ENCODE results near the gene RYR1. TPM values are rescaled to one million over a fixed set of nuclear protein-coding genes. Genes with fewer than 3 reads are reported as not detected.

RYR1 gene
- polyA plus RNA-seq, 1 of the 3 experiments (the other 2 are of a cell fraction) = under 0.01 TPM

GRCh38 chr19:38537071-38537936 is 103.8 kb downstream of the RYR1 start:
- TF ChIP-seq MAX (IDR thresholded peaks at IDR 0.05; ENCODE audit: low read depth) = no peak
- no peak for TF ChIP-seq TEAD4 (IDR thresholded peaks at IDR 0.05; ENCODE audit: borderline replicate concordance, insufficient read depth)
- TF ChIP-seq GATA2 (CRISPR knock-in tag; IDR thresholded peaks at IDR 0.05) = no peak
- no peak for TF ChIP-seq MXI1 (IDR thresholded peaks at IDR 0.05; ENCODE audit: low read depth, low read length)
- no peak for TF ChIP-seq CHD2 (IDR thresholded peaks at IDR 0.05; ENCODE audit: low read length, partially characterized antibody)
- TF ChIP-seq FOXM1 (IDR thresholded peaks at IDR 0.05; ENCODE audit: low read depth) = no peak
- TF ChIP-seq FOSL2 (IDR thresholded peaks at IDR 0.05; ENCODE audit: borderline replicate concordance, low read depth) = no peak
- TF ChIP-seq USF2 (IDR thresholded peaks at IDR 0.05; ENCODE audit: borderline replicate concordance, low read depth, low read length) = no peak
- Histone ChIP-seq H2AFZ (ENCODE audit: low read depth) (no peak overlapping the region), H3K27me3 (ENCODE audit: insufficient read depth) (no peaks in the 10 kb centered on the region; the same call in 1 of the 2 replicates), H3K36me3 (replicated peaks in 1 of 2; ENCODE audit: control insufficient read depth in 1 of 2, insufficient read depth in 2 of 2, low read length in 1 of 2) (no peaks in the 10 kb centered on the region), H3K4me3 (ENCODE audit: low read depth in 2 of 2, low read length in 1 of 2) (no peak overlapping the region), H3K79me2 (ENCODE audit: insufficient read depth) (no peaks in the 10 kb centered on the region), H3K9me2 (no peaks in the 10 kb centered on the region), H4K20me1 (ENCODE audit: insufficient read depth) (no peaks in the 10 kb centered on the region), H3K4me1 (ENCODE audit: control insufficient read depth in 1 of 2, insufficient read depth in 2 of 2, low read depth in 1 of 2, low read length in 1 of 2) (no peaks in the 10 kb centered on the region), H3K9ac (no peak overlapping the region), H3K27ac (ENCODE audit: low read depth in 2 of 2, low read length in 1 of 2) (no peak overlapping the region), H3F3A (replicated peaks; ENCODE audit: insufficient read depth) (no peaks in the 10 kb centered on the region), H3K4me2 (no peak overlapping the region), H3K9me3 (no peaks in the 10 kb centered on the region; the same call in 1 of the 2 replicates)
- 70% methylated on average over 21 of the region's 23 CpGs for WGBS (ENCODE audit: low lambda C conversion rate)
- no peak for DNase-seq
- ChIA-PET CTCF (interaction anchor here (0.8 kb wide), 1 partner anchor 22 kb away, joined by 3 read pairs; no protein-coding TSS in a partner anchor), POLR2A (no interaction called here)

- Histone ChIP-seq H4K20me1 (ENCODE audit: insufficient read depth) (no peaks in the 10 kb centered on the region), H3F3A (replicated peaks; ENCODE audit: insufficient read depth) (no peaks in the 10 kb centered on the region), H3K4me1 (ENCODE audit: control insufficient read depth in 1 of 2, insufficient read depth in 2 of 2, low read depth in 1 of 2, low read length in 1 of 2) (peaks cover 0 to 3% of the 10 kb centered on the region in 2 experiments; a peak in 1 of 4 replicates), H3K9me2 (no peaks in the 10 kb centered on the region), H3K27me3 (ENCODE audit: insufficient read depth) (no peaks in the 10 kb centered on the region; the same call in 1 of the 2 replicates), H3K9me3 (no peaks in the 10 kb centered on the region; the same call in 1 of the 2 replicates), H3K9ac (no peak overlapping the region), H3K36me3 (replicated peaks in 1 of 2; ENCODE audit: control insufficient read depth in 1 of 2, insufficient read depth in 2 of 2, low read length in 1 of 2) (no peaks in the 10 kb centered on the region), H3K27ac (ENCODE audit: low read depth in 2 of 2, low read length in 1 of 2) (no peak overlapping the region), H3K4me2 (no peak overlapping the region), H3K79me2 (ENCODE audit: insufficient read depth) (no peaks in the 10 kb centered on the region), H2AFZ (ENCODE audit: low read depth) (no peak overlapping the region), H3K4me3 (ENCODE audit: low read depth in 2 of 2, low read length in 1 of 2) (no peak overlapping the region)
- DNase-seq = no peak
- POLR2A ChIA-PET = no interaction called here
- 35% methylated on average over 3 of the region's 3 CpGs for WGBS (ENCODE audit: low lambda C conversion rate)
- CTCF ChIA-PET = no interaction called here
- TF ChIP-seq USF1 (IDR thresholded peaks at IDR 0.05; ENCODE audit: borderline replicate concordance, low read depth) (no peak), CTCF (IDR thresholded peaks at IDR 0.05) (no peak), TCF12 (IDR thresholded peaks at IDR 0.05) (no peak), FOXM1 (IDR thresholded peaks at IDR 0.05; ENCODE audit: low read depth) (no peak), RAD21 (IDR thresholded peaks at IDR 0.05; ENCODE audit: low read length) (no peak), PBX3 (IDR thresholded peaks at IDR 0.05) (no peak), REST (IDR thresholded peaks at IDR 0.05; ENCODE audit: low read depth, low read length) (no peak), MAX (IDR thresholded peaks at IDR 0.05; ENCODE audit: low read depth) (no peak), NRF1 (IDR thresholded peaks at IDR 0.05; ENCODE audit: low read depth, low read length) (no peak), RFX5 (IDR thresholded peaks at IDR 0.05; ENCODE audit: low read length) (no peak), SIN3A (IDR thresholded peaks at IDR 0.05; ENCODE audit: borderline replicate concordance, low read depth, low read length) (no peak)
These were observed 104.9 kb downstream of the RYR1 start for GRCh38 chr19:38538386-38538785.

Measured in SK-N-SH (cell line).